Bronchial epithelial cell (primary cell): ENCODE measurements around the gene GPR32. TPM values are rescaled to one million over a fixed set of nuclear protein-coding genes. Genes with fewer than 3 reads are reported as not detected.
"Not testable (repeated sequence)": the region's sequence is repeated elsewhere in the genome, so short reads cannot be mapped to it uniquely, and the experiment has no call there.

Experiments used
- DNase-seq: peaks from one replicate; pipeline ENCODE4 v3.0.0-alpha.2; 2010; ENCODE audit warnings: low read depth
- FAIRE-seq: peaks from 2 replicates; lab custom pipeline; 2011; peaks lifted over from hg19 to GRCh38; lab: Jason Lieb, UNC
- H3K27me3 ChIP-seq: 2 replicates; pipeline ENCODE4 v1.5.1; 2011; ENCODE audit warnings: low read length; ENCODE audit not compliant: control insufficient read depth, insufficient read depth
- H3K36me3 ChIP-seq: 2 replicates; pipeline ENCODE4 v1.5.1; 2011; ENCODE audit warnings: low read length; ENCODE audit not compliant: control insufficient read depth, insufficient read depth
- H3K4me3 ChIP-seq: 2 replicates; pipeline ENCODE4 v1.5.1; 2011; ENCODE audit warnings: mild to moderate bottlenecking, low read depth, low read length, control low read depth
- CTCF ChIP-seq: IDR thresholded peaks from 2 replicates; pipeline ENCODE4 v1.5.1; 2011; ENCODE audit warnings: mild to moderate bottlenecking, moderate library complexity, low read length, control low read depth, inconsistent platforms; ENCODE audit not compliant: insufficient read depth, severe bottlenecking
- total RNA-seq: library from RNA; depleted of rRNA; stranded (reverse); fragments of >200 nt; gene quantifications from 2 replicates; pipeline ENCODE4 v1.2.1, GENCODE V29; 2014

The GPR32 gene
- total RNA-seq, 1 donor from 2014 or later: not detected

DNA sequence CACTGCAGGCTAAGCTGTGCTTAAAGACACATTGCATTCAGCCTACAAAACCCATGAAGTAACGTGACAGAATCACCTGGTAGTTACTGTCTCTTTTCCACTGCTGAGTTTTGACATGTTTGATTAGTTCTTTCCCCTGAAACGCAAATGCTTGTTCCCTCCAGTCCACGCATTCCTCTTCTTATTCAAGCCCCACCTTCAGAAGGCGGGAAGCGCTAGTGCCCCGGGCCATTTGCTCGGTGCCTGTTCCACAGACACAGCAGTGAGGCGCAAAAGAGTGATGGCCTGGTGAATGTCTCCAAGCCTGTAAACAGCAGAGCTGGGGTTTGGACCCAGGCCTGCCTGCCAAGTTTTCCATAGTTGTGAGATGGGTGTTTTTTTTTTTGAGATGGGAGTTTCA is 30.8 kb downstream of the GPR32 start:
- DNase-seq: no peak
- H3K4me3 ChIP-seq: no peak overlapping the region
- peaks cover 33% of the 10 kb centered on the region for H3K36me3 ChIP-seq
- no peak for FAIRE-seq
- H3K27me3 ChIP-seq: no peaks in the 10 kb centered on the region
- no peak for TF ChIP-seq CTCF

- FAIRE-seq (no peak), DNase-seq (no peak)
- Histone ChIP-seq H3K36me3 (peaks cover 22% of the 10 kb centered on the region), H3K4me3 (peak overlapping the region; percentile 98), H3K27me3 (no peaks in the 10 kb centered on the region)
- TF ChIP-seq CTCF: no peak
Observed at GRCh38 chr19:50803633-50804419, 33.6 kb downstream of the GPR32 start.

DNA sequence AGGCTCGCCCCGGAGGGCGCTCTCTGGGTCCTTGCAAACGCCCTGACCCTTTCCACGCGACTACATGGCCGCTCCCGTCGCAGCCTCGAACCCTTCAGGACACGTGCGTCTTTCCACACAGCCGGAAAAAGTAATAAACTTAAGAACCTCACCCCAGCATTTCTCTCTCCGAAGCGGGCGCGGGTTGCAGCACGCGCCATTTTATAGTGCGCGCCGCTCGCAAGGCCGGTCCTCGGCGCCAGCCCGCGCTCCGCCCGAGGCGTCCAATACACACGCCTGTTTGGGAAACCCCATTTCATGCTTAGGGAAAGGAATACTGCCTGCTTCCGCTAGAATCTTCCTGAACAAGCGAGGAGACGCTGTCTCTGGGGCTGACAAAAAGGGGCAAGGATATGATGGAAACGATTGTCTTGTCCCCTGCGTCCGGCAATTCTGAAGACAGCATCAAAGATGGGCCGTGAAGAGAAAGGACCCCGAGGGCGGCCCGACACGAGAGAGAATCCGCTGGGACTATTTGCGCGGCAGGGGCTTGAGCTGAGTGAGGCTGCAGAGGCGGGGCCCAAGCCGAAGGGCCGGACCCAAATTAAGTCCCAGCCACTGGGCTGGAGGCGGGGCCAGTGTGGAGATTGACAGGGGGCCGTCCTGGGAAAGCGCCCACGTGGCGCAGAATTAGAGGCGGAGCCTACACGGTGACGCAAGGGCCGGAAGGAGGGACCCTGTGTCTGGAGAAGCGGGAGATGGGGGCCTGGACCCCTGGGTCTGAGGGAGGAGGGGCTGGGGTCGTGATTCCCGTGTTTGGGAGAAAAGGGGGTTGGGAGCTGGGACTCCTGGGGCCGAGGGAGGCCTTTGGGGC is 34.4 kb downstream of the GPR32 start:
- H3K36me3 ChIP-seq: peaks cover 15% of the 10 kb centered on the region
- H3K27me3 ChIP-seq: no peaks in the 10 kb centered on the region
- DNase-seq (peak; percentile 89), FAIRE-seq (no peak)
- TF ChIP-seq CTCF: no peak
- peak overlapping the region; percentile 98 for H3K4me3 ChIP-seq

- H3K27me3 ChIP-seq: no peaks in the 10 kb centered on the region
- FAIRE-seq (no peak), DNase-seq (no peak)
- H3K4me3 ChIP-seq: no peak overlapping the region
- no peak for TF ChIP-seq CTCF
- H3K36me3 ChIP-seq: no peaks in the 10 kb centered on the region
Observed at GRCh38 chr19:50808856-50809255, 38.6 kb downstream of the GPR32 start.

DNA sequence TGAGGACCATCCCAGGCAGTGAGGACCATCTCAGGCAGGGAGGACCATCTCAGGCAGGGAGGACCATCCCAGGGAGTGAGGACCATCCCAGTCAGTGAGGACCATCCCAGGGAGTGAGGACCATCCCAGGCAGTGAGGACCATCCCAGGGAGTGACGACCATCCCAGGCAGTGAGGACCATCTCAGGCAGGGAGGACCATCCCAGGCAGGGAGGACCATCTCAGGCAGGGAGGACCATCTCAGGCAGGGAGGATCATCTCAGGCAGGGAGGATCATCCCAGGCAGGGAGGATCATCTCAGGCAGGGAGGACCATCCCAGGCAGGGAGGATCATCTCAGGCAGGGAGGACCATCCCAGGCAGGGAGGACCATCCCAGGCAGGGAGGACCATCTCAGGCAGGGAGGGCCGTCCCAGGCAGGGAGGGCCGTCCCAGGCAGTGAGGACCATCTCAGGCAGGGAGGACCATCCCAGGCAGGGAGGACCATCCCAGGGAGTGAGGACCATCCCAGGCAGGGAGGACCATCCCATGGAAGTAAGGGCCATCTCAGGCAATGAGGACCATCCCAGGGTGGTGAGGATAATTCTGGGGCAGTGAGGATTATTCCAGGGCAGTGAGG is 41.5 kb downstream of the GPR32 start:
- FAIRE-seq, DNase-seq, H3K4me3 ChIP-seq, H3K27me3 ChIP-seq, H3K36me3 ChIP-seq: not testable (repeated sequence)

- FAIRE-seq (no peak), DNase-seq (no peak)
- Histone ChIP-seq H3K36me3 (no peaks in the 10 kb centered on the region), H3K27me3 (no peaks in the 10 kb centered on the region), H3K4me3 (no peak overlapping the region)
- TF ChIP-seq CTCF: no peak
Observed at GRCh38 chr19:50812474-50812873, 42.2 kb downstream of the GPR32 start.
